ENCODE measurements around the gene FAF1. TPM values are rescaled to one million over a fixed set of nuclear protein-coding genes. Genes with fewer than 3 reads are reported as not detected.
"Not testable (repeated sequence)": the region's sequence is repeated elsewhere in the genome, so short reads cannot be mapped to it uniquely, and the experiment has no call there.

The FAF1 gene
- total RNA-seq, 1 donor from 2014 or later: 54.3 TPM

DNA sequence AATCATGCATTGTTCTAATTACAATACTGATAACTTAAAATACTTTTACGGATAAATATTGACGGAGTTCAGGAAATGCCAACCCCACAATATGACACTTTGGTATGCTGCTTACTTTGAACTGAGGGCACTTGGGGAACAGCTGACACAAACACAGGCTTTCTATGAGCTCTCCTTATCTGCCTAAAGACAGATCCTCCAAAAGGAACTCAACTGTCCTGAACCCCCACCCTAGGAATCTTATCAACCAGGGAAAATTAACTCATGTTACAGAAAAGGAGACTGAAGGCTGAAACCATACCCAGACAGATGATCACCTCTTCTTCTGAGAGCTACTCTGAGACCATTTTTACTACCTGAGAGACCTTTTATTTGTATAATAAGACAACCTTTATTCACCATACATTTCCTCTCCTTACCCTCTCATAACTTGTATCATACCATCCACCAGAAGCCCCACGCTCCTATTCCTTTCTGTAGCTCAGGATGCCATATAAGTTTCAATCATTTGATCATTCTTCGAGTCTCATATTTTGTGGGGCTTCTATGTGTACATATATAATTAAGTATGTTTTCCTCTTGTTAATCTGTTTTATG lies 239.5 kb downstream of the FAF1 start:
- H3K4me1 Mint-ChIP-seq (ENCODE audit: unreplicated experiment): peaks cover 18% of the 10 kb centered on the region
- TF ChIP-seq CTCF (IDR thresholded peaks at IDR 0.05; ENCODE audit: unreplicated experiment): no peak
- no peaks in the 10 kb centered on the region for H3K36me3 Mint-ChIP-seq (ENCODE audit: low read depth, unreplicated experiment)
- no peak overlapping the region for H3K4me3 Mint-ChIP-seq (ENCODE audit: unreplicated experiment)
- H3K9me3 Mint-ChIP-seq (ENCODE audit: unreplicated experiment): no peaks in the 10 kb centered on the region
- no peak for DNase-seq (ENCODE audit: low spot score)
- peaks cover 1% of the 10 kb centered on the region for H3K27me3 Mint-ChIP-seq (ENCODE audit: unreplicated experiment)
- peak overlapping the region; percentile 76 for H3K27ac Mint-ChIP-seq (ENCODE audit: unreplicated experiment)

- peaks cover 1% of the 10 kb centered on the region for H3K27me3 Mint-ChIP-seq (ENCODE audit: unreplicated experiment)
- H3K27ac Mint-ChIP-seq (ENCODE audit: unreplicated experiment): no peak overlapping the region
- H3K9me3 Mint-ChIP-seq (ENCODE audit: unreplicated experiment): no peaks in the 10 kb centered on the region
- no peaks in the 10 kb centered on the region for H3K36me3 Mint-ChIP-seq (ENCODE audit: low read depth, unreplicated experiment)
- peaks cover 8% of the 10 kb centered on the region for H3K4me1 Mint-ChIP-seq (ENCODE audit: unreplicated experiment)
- no peak overlapping the region for H3K4me3 Mint-ChIP-seq (ENCODE audit: unreplicated experiment)
- TF ChIP-seq CTCF (IDR thresholded peaks at IDR 0.05; ENCODE audit: unreplicated experiment): no peak
- DNase-seq (ENCODE audit: low spot score): no peak
Measured at GRCh38 chr1:50719126-50719525, 240.9 kb downstream of the FAF1 start.

DNA sequence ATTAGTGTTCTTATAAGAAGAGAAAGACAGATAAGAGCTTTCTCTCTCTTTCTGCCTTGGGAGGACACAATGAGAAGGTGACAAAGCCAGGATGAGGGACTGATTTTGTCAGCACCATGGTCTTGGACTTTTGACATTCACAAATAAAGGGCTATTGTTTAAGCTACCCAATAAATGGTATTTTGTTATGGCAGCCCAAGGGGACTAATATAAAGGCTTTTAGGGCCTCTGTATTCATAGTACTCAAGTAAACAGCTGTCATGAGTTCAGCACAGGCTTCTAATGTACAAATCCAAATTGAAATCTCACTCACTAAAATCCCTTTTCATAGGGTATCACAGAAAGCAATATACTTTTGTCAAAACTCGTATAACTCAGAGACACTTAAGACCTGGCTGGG lies 242.7 kb downstream of the FAF1 start:
- DNase-seq (ENCODE audit: low spot score): no peak
- Mint-ChIP-seq H3K36me3 (ENCODE audit: low read depth, unreplicated experiment) (no peaks in the 10 kb centered on the region), H3K27me3 (ENCODE audit: unreplicated experiment) (peaks cover 4% of the 10 kb centered on the region), H3K27ac (ENCODE audit: unreplicated experiment) (no peak overlapping the region), H3K9me3 (ENCODE audit: unreplicated experiment) (no peaks in the 10 kb centered on the region), H3K4me1 (ENCODE audit: unreplicated experiment) (peaks cover 7% of the 10 kb centered on the region), H3K4me3 (ENCODE audit: unreplicated experiment) (no peak overlapping the region)
- no peak for TF ChIP-seq CTCF (IDR thresholded peaks at IDR 0.05; ENCODE audit: unreplicated experiment)

DNA sequence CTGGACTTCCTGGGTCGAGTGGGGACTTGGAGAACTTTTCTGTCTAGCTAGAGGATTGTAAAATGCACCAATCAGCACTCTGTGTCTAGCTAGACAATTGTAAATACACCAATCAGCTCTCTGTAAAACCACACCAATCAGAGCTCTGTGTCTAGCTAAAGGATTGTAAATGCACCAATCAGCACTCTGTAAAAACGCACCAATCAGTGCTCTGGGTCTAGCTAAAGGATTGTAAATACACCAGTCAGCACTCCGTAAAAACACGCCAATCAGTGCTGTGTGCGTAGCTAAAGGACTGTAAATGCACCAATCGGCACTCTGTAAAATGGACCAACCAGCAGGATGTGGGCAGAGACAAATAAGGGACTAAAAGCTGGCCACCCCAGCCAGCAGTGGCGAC lies 243.6 kb downstream of the FAF1 start:
- not testable (repeated sequence) for H3K36me3 Mint-ChIP-seq (ENCODE audit: low read depth, unreplicated experiment); H3K27me3 Mint-ChIP-seq (ENCODE audit: unreplicated experiment); H3K27ac Mint-ChIP-seq (ENCODE audit: unreplicated experiment); H3K9me3 Mint-ChIP-seq (ENCODE audit: unreplicated experiment); H3K4me3 Mint-ChIP-seq (ENCODE audit: unreplicated experiment); H3K4me1 Mint-ChIP-seq (ENCODE audit: unreplicated experiment); DNase-seq (ENCODE audit: low spot score)

- no peaks in the 10 kb centered on the region for H3K36me3 Mint-ChIP-seq (ENCODE audit: low read depth, unreplicated experiment)
- H3K4me1 Mint-ChIP-seq (ENCODE audit: unreplicated experiment): no peaks in the 10 kb centered on the region
- no peak overlapping the region for H3K4me3 Mint-ChIP-seq (ENCODE audit: unreplicated experiment)
- no peaks in the 10 kb centered on the region for H3K9me3 Mint-ChIP-seq (ENCODE audit: unreplicated experiment)
- H3K27me3 Mint-ChIP-seq (ENCODE audit: unreplicated experiment): peaks cover 7% of the 10 kb centered on the region
- H3K27ac Mint-ChIP-seq (ENCODE audit: unreplicated experiment): no peak overlapping the region
- DNase-seq (ENCODE audit: low spot score): no peak
- no peak for TF ChIP-seq CTCF (IDR thresholded peaks at IDR 0.05; ENCODE audit: unreplicated experiment)
Measured at GRCh38 chr1:50710099-50710498, 250.0 kb downstream of the FAF1 start.

Data from endothelial cell (in vitro differentiated cells).